Non-pigmented ciliary epithelial cell (primary cell): Measurements from ENCODE around the gene SPG7.
"Not testable (repeated sequence)": the region's sequence is repeated elsewhere in the genome, so short reads cannot be mapped to it uniquely, and the experiment has no call there.

Source experiments
- DNase-seq: peaks from one replicate; pipeline ENCODE4 v3.0.0-alpha.2; 2010; ENCODE audit warnings: low read depth

The SPG7 gene

GRCh38 chr16:89507834-89508590 is at the start of gene SPG7:
SPG7 (plus strand) TSS chr16:89508403; CDS start chr16:89508418, 15 bp downstream.
- no peak for DNase-seq

- DNase-seq = no peak
Observed at GRCh38 chr16:89458551-89458950, 49.7 kb upstream of the SPG7 start.

- DNase-seq = no peak
Observed at GRCh38 chr16:89458967-89459366, 49.2 kb upstream of the SPG7 start.

GRCh38 chr16:89460556-89460955 is 47.6 kb upstream of the SPG7 start:
- no peak for DNase-seq

GRCh38 chr16:89461890-89462289 is 46.3 kb upstream of the SPG7 start:
- DNase-seq = not testable (repeated sequence)

GRCh38 chr16:89462639-89463038 is 45.6 kb upstream of the SPG7 start:
- not testable (repeated sequence) for DNase-seq

GRCh38 chr16:89463312-89463711 is 44.9 kb upstream of the SPG7 start:
- not testable (repeated sequence) for DNase-seq

GRCh38 chr16:89466920-89467319 is 41.3 kb upstream of the SPG7 start:
- no peak for DNase-seq

GRCh38 chr16:89467382-89467781 is 40.8 kb upstream of the SPG7 start:
- DNase-seq = no peak

GRCh38 chr16:89472711-89473075 is 35.5 kb upstream of the SPG7 start:
- DNase-seq = no peak

GRCh38 chr16:89473136-89473712 is 35.0 kb upstream of the SPG7 start:
- no peak for DNase-seq

GRCh38 chr16:89473791-89474414 is 34.3 kb upstream of the SPG7 start:
- DNase-seq = no peak

GRCh38 chr16:89475144-89475543 is 33.1 kb upstream of the SPG7 start:
- DNase-seq = no peak

GRCh38 chr16:89476379-89476778 is 31.8 kb upstream of the SPG7 start:
- DNase-seq = no peak

GRCh38 chr16:89476811-89477261 is 31.4 kb upstream of the SPG7 start:
- DNase-seq = no peak

- no peak for DNase-seq
Observed at GRCh38 chr16:89478576-89479221, 29.5 kb upstream of the SPG7 start.

GRCh38 chr16:89481356-89481955 is 26.7 kb upstream of the SPG7 start:
- DNase-seq = no peak

GRCh38 chr16:89482150-89482816 is 25.9 kb upstream of the SPG7 start:
- DNase-seq = no peak

- DNase-seq = no peak
Observed at GRCh38 chr16:89482817-89483205, 25.4 kb upstream of the SPG7 start.

- DNase-seq = no peak
Observed at GRCh38 chr16:89484041-89484501, 24.1 kb upstream of the SPG7 start.

- no peak for DNase-seq
Observed at GRCh38 chr16:89484923-89485679, 23.1 kb upstream of the SPG7 start.
